Measurements from ENCODE around the gene GDPD4.

GDPD4 gene

DNA sequence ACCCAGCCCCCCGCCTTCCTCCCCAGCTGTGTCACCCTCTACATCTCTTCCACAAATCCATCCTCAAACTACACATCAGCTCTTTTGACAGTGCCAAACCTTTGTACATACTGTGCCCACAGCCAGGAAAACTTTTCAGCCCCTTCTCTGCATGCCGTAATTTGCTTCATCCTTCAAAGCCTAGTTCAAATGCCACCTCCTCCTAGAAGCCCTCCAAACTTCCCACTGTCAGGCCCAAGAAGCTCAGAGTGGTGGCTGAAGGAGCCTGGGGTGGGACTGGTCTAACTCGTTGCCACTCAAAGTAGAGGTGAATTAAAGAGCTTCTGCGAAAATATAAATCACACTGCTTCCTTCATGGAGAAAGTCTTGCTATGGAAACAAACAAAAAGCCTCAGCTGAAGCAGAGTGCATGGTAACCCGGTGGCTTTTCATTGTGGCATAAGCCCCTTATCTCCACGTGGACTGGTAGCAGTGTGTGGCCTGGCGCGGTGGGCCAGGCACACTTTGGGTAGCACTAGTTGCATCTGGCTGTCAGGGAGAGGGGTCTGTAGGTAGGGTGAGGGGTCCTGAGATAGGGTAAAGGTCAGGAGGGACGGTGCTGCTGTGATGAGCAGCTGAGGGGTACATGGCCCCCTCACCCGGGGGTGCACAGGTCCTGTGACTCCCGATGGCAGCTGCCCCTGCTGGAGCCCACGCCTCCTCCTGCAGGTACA is 96.6 kb downstream of the GDPD4 start:
- no peak overlapping the region for H3K4me3 ChIP-seq (ENCODE audit: control insufficient read depth, low read depth, low read length)
- no peak for DNase-seq (ENCODE audit: low read depth)
- TF ChIP-seq, protein P1, sequence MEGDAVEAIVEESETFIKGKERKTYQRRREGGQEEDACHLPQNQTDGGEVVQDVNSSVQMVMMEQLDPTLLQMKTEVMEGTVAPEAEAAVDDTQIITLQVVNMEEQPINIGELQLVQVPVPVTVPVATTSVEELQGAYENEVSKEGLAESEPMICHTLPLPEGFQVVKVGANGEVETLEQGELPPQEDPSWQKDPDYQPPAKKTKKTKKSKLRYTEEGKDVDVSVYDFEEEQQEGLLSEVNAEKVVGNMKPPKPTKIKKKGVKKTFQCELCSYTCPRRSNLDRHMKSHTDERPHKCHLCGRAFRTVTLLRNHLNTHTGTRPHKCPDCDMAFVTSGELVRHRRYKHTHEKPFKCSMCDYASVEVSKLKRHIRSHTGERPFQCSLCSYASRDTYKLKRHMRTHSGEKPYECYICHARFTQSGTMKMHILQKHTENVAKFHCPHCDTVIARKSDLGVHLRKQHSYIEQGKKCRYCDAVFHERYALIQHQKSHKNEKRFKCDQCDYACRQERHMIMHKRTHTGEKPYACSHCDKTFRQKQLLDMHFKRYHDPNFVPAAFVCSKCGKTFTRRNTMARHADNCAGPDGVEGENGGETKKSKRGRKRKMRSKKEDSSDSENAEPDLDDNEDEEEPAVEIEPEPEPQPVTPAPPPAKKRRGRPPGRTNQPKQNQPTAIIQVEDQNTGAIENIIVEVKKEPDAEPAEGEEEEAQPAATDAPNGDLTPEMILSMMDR (conservative IDR thresholded peaks at IDR 0.05; ENCODE audit: control insufficient read depth, insufficient read depth, low read depth, low read length) = no peak

DNA sequence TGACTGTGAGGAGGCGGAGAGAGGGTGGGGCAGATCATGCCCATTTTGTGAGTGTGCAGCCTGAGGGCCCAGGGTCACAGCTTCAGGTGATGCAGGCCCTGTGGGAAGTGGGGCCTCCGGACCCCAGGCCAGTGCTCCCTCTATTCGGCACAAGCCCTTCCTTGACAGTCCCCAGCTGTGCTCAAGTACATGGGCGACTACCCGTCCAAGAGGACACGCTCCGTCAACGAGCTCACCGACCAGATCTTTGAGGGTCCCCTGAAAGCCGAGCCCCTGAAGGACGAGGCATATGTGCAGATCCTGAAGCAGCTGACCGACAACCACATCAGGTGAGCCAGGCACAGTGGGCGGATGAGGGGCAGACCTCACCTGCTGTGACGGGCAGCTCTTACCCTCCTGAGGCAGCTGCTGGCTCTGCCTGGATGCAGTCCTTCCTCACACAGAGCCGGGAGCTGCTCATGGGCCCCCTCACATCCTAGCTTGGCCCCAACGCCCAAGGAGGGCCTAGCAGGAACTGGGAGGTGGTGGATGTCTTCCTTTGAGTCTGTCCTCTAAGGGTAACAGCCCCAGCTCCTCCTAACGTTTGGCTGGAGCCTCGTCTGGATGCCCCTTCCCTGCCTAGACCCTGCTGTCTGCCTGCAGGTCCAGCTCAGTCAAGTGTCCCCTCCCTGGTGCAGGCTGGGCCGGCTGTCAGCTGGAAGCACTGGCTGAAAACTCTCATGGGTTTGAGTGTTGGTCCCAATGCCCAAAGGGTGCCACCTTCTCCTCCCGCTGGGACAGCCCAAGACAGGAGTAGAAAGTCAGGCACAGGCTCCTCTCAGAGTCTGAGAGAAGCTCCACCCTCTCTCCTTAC is 97.4 kb downstream of the GDPD4 start:
- H3K4me3 ChIP-seq (ENCODE audit: control insufficient read depth, low read depth, low read length) = no peak overlapping the region
- TF ChIP-seq, protein P1 (conservative IDR thresholded peaks at IDR 0.05; ENCODE audit: control insufficient read depth, insufficient read depth, low read depth, low read length) = no peak
- DNase-seq (ENCODE audit: low read depth) = no peak

DNA sequence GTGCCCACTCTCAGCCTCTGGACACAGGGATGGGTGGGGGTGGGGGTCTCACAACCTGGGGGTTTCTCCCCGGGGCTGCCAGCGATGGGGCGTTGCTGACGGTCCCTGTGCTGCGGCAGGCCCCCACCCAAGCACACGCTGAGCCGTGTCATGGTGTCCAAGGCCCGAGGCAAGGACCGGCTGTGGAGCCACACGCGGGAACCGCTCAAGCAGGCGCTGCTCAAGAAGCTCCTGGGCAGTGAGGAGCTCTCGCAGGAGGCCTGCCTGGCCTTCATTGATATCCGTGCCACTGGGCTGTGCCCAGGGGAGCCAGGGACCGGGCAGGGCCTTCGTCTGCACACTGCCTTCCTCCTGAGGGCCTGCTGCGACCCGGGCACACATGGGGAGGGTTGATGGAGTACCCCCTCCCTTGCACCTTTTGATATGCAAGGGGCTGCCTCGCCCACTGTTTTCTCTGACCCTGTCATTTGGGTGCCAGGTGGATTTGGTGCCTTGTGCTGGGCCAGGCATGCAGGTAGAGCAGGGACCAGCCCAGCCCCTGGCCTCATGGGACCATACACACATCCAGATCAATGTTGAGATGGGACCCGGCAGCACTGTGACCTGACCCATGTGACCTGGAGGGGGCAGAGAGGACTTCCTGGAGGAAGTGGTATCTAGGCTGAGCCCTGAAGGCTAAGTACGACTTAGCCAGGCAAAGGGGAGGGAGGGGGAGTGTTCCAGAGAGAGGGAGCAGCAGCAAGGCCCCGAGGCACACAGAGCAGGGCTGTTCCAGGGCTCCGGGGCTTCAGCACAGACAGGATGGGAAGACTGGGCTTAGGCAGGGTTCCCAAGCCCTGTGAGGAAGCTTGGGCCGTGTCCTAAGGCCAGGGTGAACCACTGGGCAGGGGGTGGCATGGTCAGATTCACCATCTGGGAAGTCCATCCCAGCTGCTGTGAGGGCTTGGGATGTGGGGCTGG is 98.3 kb downstream of the GDPD4 start:
- no peak for DNase-seq (ENCODE audit: low read depth)
- no peak overlapping the region for H3K4me3 ChIP-seq (ENCODE audit: control insufficient read depth, low read depth, low read length)
- TF ChIP-seq, protein P1 (conservative IDR thresholded peaks at IDR 0.05; ENCODE audit: control insufficient read depth, insufficient read depth, low read depth, low read length) = no peak

DNA sequence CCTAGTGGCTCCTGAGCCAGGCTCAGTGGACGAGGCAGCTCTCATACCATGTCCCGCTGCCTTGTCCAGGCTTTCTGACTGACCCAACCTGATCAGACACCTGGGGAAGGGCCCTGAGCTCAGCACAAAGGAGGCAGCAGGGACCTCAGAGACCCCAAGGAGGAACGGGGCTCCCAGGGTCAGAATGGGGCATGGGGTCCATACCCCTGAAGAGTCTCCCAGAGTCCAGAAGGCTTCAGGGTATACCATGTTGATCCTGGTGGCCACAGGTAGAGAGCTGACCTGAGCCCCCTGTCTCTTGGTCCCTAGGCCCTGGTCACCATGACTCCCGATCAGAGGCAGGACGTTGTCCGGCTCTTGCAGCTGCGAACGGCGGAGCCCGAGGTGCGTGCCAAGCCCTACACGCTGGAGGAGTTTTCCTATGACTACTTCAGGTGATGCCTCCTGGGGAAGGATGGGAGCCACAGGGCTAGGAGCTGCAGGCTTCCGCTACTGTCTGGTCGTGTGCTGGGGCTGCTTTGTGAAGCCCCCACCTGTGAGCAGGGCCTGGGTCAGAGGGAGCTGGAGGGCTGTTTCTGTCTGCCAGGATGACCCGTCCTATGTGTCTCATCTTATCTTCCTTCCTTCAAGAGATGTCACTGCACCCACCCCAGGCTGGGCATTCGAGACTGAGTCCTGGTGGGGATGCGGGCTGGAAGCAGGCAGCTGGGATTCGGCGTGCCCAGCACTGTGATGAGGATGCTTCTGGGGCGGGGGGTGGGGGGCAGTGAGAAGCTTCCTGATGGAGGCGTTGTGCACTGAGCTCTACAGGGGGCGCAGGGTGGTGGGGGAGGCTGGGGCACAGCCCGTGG is 99.3 kb downstream of the GDPD4 start:
- H3K4me3 ChIP-seq (ENCODE audit: control insufficient read depth, low read depth, low read length) = no peak overlapping the region
- DNase-seq (ENCODE audit: low read depth) = no peak
- TF ChIP-seq, protein P1 (conservative IDR thresholded peaks at IDR 0.05; ENCODE audit: control insufficient read depth, insufficient read depth, low read depth, low read length) = no peak

DNA sequence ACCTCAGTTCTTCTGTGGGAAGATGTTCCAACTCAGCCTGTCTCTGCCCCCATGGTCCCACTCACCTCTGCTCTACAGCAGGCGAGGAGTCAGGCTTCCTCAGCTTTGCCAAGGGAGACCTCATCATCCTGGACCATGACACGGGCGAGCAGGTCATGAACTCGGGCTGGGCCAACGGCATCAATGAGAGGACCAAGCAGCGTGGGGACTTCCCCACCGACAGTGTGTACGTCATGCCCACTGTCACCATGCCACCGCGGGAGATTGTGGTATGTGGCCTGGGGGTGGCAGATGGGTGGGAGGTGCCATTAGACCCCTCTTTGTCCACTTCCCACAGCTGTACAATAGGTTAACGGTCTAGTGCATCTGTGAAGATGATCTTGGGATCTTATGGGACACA is 100.1 kb downstream of the GDPD4 start:
- TF ChIP-seq, protein P1 (conservative IDR thresholded peaks at IDR 0.05; ENCODE audit: control insufficient read depth, insufficient read depth, low read depth, low read length) = no peak
- H3K4me3 ChIP-seq (ENCODE audit: control insufficient read depth, low read depth, low read length) = no peak overlapping the region
- DNase-seq (ENCODE audit: low read depth) = no peak

Data from fibroblast of mammary gland (primary cell).